H9 (cell line): ENCODE measurements around the gene CHML. TPM values are rescaled to one million over a fixed set of nuclear protein-coding genes. Genes with fewer than 3 reads are reported as not detected.

Source experiments
- DNase-seq: peaks from one replicate; pipeline ENCODE4 v3.0.0-alpha.2; 2017
- H2AFZ ChIP-seq: one replicate; pipeline ENCODE4 v1.6.1; 2013; ENCODE audit warnings: mild to moderate bottlenecking, low read length, control low read depth, moderate library complexity
- H2AK5ac ChIP-seq: 2 replicates; pipeline ENCODE4 v1.6.1; 2013; ENCODE audit warnings: low read length, control low read depth, mixed read lengths; ENCODE audit not compliant: insufficient read length
- H2BK120ac ChIP-seq: one replicate; pipeline ENCODE4 v1.6.1; 2013; ENCODE audit warnings: low read depth, mild to moderate bottlenecking, low read length, control low read depth, inconsistent platforms; ENCODE audit not compliant: poor library complexity, severe bottlenecking
- H2BK12ac ChIP-seq: 2 replicates; pipeline ENCODE4 v1.6.1; 2013; ENCODE audit warnings: low read length, control low read depth, mixed read lengths, low read depth; ENCODE audit not compliant: insufficient read length
- H2BK15ac ChIP-seq: 2 replicates; pipeline ENCODE4 v1.6.1; 2013; ENCODE audit warnings: low read depth, low read length, control low read depth
- H2BK20ac ChIP-seq: one replicate; pipeline ENCODE4 v1.6.1; 2013; ENCODE audit warnings: low read depth, mild to moderate bottlenecking, low read length, control low read depth, inconsistent platforms; ENCODE audit not compliant: poor library complexity, severe bottlenecking
- H2BK5ac ChIP-seq: 2 replicates; pipeline ENCODE4 v1.6.1; 2013; ENCODE audit warnings: low read length, control low read depth, mixed read lengths; ENCODE audit not compliant: insufficient read length
- H3K14ac ChIP-seq: 2 replicates; pipeline ENCODE4 v1.6.1; 2013; ENCODE audit warnings: low read length, control low read depth; ENCODE audit not compliant: insufficient read depth
- H3K18ac ChIP-seq: 2 replicates; pipeline ENCODE4 v1.6.1; 2013; ENCODE audit warnings: low read depth, mild to moderate bottlenecking, mixed read lengths, low read length, control low read depth; ENCODE audit not compliant: insufficient read length
- H3K23ac ChIP-seq: 2 replicates; pipeline ENCODE4 v1.6.1; 2013; ENCODE audit warnings: low read length, control low read depth, mixed read lengths, low read depth; ENCODE audit not compliant: insufficient read length
- H3K23me2 ChIP-seq: 2 replicates; pipeline ENCODE4 v1.6.1; 2013; ENCODE audit warnings: low read depth, mild to moderate bottlenecking, mixed read lengths, low read length, control low read depth; ENCODE audit not compliant: insufficient read length, poor library complexity, severe bottlenecking
- H3K27ac ChIP-seq: 2 replicates; pipeline ENCODE4 v1.5.1; 2013; ENCODE audit warnings: low read length, control low read depth, mixed read lengths, low read depth; ENCODE audit not compliant: insufficient read length
- H3K27me3 ChIP-seq: 2 replicates; pipeline ENCODE4 v1.6.1; 2013; ENCODE audit warnings: low read length, control low read depth, inconsistent platforms; ENCODE audit not compliant: insufficient read depth
- H3K4ac ChIP-seq: 2 replicates; pipeline ENCODE4 v1.6.1; 2013; ENCODE audit warnings: low read depth, mild to moderate bottlenecking, control low read depth, inconsistent platforms, low read length, moderate library complexity
- H3K4me1 ChIP-seq: 2 replicates; pipeline ENCODE4 v1.6.1; 2013; ENCODE audit warnings: low read length, control low read depth, inconsistent platforms; ENCODE audit not compliant: insufficient read depth
- H3K4me2 ChIP-seq: 2 replicates; pipeline ENCODE4 v1.6.1; 2013; ENCODE audit warnings: low read length, control low read depth, mixed read lengths; ENCODE audit not compliant: insufficient read length, insufficient read depth
- H3K56ac ChIP-seq: 2 replicates; pipeline ENCODE4 v1.6.1; 2013; ENCODE audit warnings: low read depth, mild to moderate bottlenecking, mixed read lengths, low read length, control low read depth; ENCODE audit not compliant: insufficient read length
- H3K79me1 ChIP-seq: 2 replicates; pipeline ENCODE4 v1.6.1; 2013; ENCODE audit warnings: low read depth, mild to moderate bottlenecking, moderate library complexity, low read length, control low read depth, inconsistent platforms; ENCODE audit not compliant: insufficient read depth, poor library complexity, severe bottlenecking
- H3K79me2 ChIP-seq: 2 replicates; pipeline ENCODE4 v1.6.1; 2013; ENCODE audit warnings: low read length, control low read depth, inconsistent platforms; ENCODE audit not compliant: insufficient read depth
- H3K9ac ChIP-seq: 2 replicates; pipeline ENCODE4 v1.6.1; 2013; ENCODE audit warnings: low read length, control low read depth, mixed read lengths; ENCODE audit not compliant: insufficient read length; ENCODE audit errors: extremely low read depth
- H3K9me3 ChIP-seq: one replicate; pipeline ENCODE4 v1.6.1; 2013; ENCODE audit warnings: low read depth, low read length, inconsistent platforms; ENCODE audit not compliant: control insufficient read depth
- H3T11ph ChIP-seq: one replicate; pipeline ENCODE4 v1.6.1; 2013; ENCODE audit warnings: mild to moderate bottlenecking, low read length, control low read depth, inconsistent platforms
- H4K20me1 ChIP-seq: one replicate; pipeline ENCODE4 v1.6.1; 2013; ENCODE audit not compliant: control insufficient read depth, insufficient read length, insufficient read depth
- H4K5ac ChIP-seq: 2 replicates; pipeline ENCODE4 v1.6.1; 2013; ENCODE audit warnings: low read depth, mild to moderate bottlenecking, mixed read lengths, low read length, control low read depth; ENCODE audit not compliant: insufficient read length
- H4K8ac ChIP-seq: replicated peaks from 2 replicates; pipeline ENCODE4 v1.6.1; 2013; ENCODE audit warnings: low read length, control low read depth, mixed read lengths, low read depth; ENCODE audit not compliant: insufficient read length
- H4K91ac ChIP-seq: 2 replicates; pipeline ENCODE4 v1.6.1; 2013; ENCODE audit warnings: low read depth, mild to moderate bottlenecking, moderate library complexity, mixed read lengths, low read length, control low read depth; ENCODE audit not compliant: insufficient read length
- H3K27ac Mint-ChIP-seq, 3 experiments: 2 replicates in 2 of 3; 3 replicates in 1 of 3; pipeline ENCODE4 v1.8.0; 2020 to 2021; ENCODE audit warnings: mixed read lengths in 3 of 3, mild to moderate bottlenecking in 1 of 3, moderate library complexity in 1 of 3
- H3K27me3 Mint-ChIP-seq: 2 replicates; pipeline ENCODE4 v1.8.0; 2021; ENCODE audit warnings: low read depth, mild to moderate bottlenecking, moderate library complexity, mixed read lengths
- H3K36me3 Mint-ChIP-seq, 3 experiments: 2 replicates in 2 of 3; 3 replicates in 1 of 3; pipeline ENCODE4 v1.8.0; 2020 to 2021; ENCODE audit warnings: low read depth in 3 of 3, mixed read lengths in 3 of 3; ENCODE audit not compliant: insufficient read depth in 1 of 3
- H3K4me1 Mint-ChIP-seq, 2 experiments: 2 replicates each; pipeline ENCODE4 v1.8.0; 2020; ENCODE audit warnings: mixed read lengths in 2 of 2
- H3K4me3 Mint-ChIP-seq, 2 experiments: 2 replicates in 1 of 2; 3 replicates in 1 of 2; pipeline ENCODE4 v1.8.0; 2020 to 2021; ENCODE audit warnings: mild to moderate bottlenecking in 2 of 2, mixed read lengths in 2 of 2, moderate library complexity in 1 of 2
- H3K9me3 Mint-ChIP-seq, 2 experiments: 2 replicates in 1 of 2; 3 replicates in 1 of 2; pipeline ENCODE4 v1.8.0; 2020; ENCODE audit warnings: mild to moderate bottlenecking in 2 of 2, mixed read lengths in 2 of 2, moderate library complexity in 1 of 2
- WGBS: extraction: QIAGEN DNeasy Blood & Tissue Kit; methylation state at CpG from one replicate; pipeline ENCODE4 v1.1.7; 2013; ENCODE audit warnings: missing lambda C conversion rate, low lambda C conversion rate, mixed read lengths; ENCODE audit not compliant: insufficient read length; ENCODE audit errors: extremely low coverage; 5-methylcytosine and 5-hydroxymethylcytosine counted together
- total RNA-seq: library from RNA; stranded (reverse); gene quantifications from 2 replicates; pipeline ENCODE4 v1.2.1, GENCODE V29; 2021
- TF ChIP-seq, protein P1 (sequence below): fragments of 200-600 bp; sonication (generic); conservative IDR thresholded peaks from 3 replicates; pipeline ENCODE4 v1.8.0; 2021; ENCODE audit warnings: antibody characterized with exemption, mild to moderate bottlenecking

CHML gene
- total RNA-seq, 1 experiment from 2014 or later: 45.7 TPM

DNA sequence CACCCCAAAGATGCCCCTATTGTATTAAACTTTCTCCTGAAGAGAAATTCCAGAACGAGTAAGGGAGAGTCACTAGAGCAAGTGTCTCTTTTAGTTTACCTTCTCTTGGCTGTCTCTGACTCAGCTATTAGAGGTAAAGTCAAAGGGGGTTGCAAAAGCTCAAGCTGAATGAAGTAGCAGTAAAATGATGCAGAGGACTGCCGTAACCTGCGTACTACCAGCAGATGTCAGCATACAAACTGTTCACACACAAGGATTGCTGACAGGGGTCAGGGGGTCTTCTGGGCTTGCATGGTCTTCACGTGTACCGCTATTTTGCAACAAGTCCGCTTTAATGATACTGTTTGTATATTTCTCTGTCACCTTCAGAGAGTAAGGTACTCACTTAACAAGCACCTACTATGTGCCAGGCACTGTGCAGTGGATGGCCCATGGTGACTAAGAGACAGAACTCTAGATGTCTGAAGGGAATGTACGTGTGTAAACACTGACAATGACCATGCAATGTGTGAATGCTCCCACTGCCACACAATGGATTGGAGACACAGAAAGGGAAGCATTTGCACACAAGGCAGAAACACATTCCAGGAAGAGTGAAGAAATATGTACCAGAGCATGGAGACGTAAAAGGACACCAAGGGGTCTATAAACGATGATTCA, 34.9 kb downstream of the CHML start:
- H4K20me1 ChIP-seq: no peaks in the 10 kb centered on the region

More for the DNA sequence above, 34.9 kb downstream of the CHML start:
- Histone ChIP-seq H3K23me2 (no peaks in the 10 kb centered on the region), H3K4me1 (no peaks in the 10 kb centered on the region), H4K5ac (no peak overlapping the region), H3K79me1 (no peaks in the 10 kb centered on the region), H2BK12ac (no peak overlapping the region), H3K4ac (no peak overlapping the region), H3T11ph (no peak overlapping the region), H2AFZ (no peak overlapping the region), H2BK120ac (no peak overlapping the region), H3K56ac (no peak overlapping the region), H3K4me2 (no peak overlapping the region), H3K18ac (no peak overlapping the region), H2BK5ac (no peak overlapping the region), H3K27ac (no peak overlapping the region), H2BK20ac (no peak overlapping the region), H3K79me2 (no peaks in the 10 kb centered on the region), H3K27me3 (no peaks in the 10 kb centered on the region), H2BK15ac (no peak overlapping the region), H4K91ac (no peak overlapping the region), H2AK5ac (no peak overlapping the region), H3K9ac (no peak overlapping the region), H3K9me3 (no peaks in the 10 kb centered on the region), H3K23ac (no peak overlapping the region), H4K8ac (no peak overlapping the region), H3K14ac (no peak overlapping the region)
- Mint-ChIP-seq H3K9me3 (no peaks in the 10 kb centered on the region; a peak in 1 of 5 replicates), H3K27me3 (no peaks in the 10 kb centered on the region), H3K4me3 (no peak overlapping the region), H3K4me1 (no peaks in the 10 kb centered on the region), H3K27ac (no peak overlapping the region), H3K36me3 (peaks cover 0 to 3% (median 0%) of the 10 kb centered on the region in 3 experiments; a peak in 3 of 7 replicates)
- TF ChIP-seq, protein P1, sequence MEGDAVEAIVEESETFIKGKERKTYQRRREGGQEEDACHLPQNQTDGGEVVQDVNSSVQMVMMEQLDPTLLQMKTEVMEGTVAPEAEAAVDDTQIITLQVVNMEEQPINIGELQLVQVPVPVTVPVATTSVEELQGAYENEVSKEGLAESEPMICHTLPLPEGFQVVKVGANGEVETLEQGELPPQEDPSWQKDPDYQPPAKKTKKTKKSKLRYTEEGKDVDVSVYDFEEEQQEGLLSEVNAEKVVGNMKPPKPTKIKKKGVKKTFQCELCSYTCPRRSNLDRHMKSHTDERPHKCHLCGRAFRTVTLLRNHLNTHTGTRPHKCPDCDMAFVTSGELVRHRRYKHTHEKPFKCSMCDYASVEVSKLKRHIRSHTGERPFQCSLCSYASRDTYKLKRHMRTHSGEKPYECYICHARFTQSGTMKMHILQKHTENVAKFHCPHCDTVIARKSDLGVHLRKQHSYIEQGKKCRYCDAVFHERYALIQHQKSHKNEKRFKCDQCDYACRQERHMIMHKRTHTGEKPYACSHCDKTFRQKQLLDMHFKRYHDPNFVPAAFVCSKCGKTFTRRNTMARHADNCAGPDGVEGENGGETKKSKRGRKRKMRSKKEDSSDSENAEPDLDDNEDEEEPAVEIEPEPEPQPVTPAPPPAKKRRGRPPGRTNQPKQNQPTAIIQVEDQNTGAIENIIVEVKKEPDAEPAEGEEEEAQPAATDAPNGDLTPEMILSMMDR: peak; percentile 66
- no CpG with 5 or more reads among the region's 9 CpGs for WGBS
- peak; percentile 52 for DNase-seq
